ENCODE measurements around the gene POLD2. TPM values are rescaled to one million over a fixed set of nuclear protein-coding genes. Genes with fewer than 3 reads are reported as not detected.

Gene POLD2
- total and polyA plus RNA-seq, 2 donors (not counting 3 experiments of a cell fraction or from before 2014, with no cell fraction given) = 96.5 to 122 TPM

- POLR2A ChIA-PET = no interaction called here
- FAIRE-seq (no peak), DNase-seq (ENCODE audit: low read depth, low spot score) (no peak)
- no peaks in the 10 kb centered on the region for H3K9me3 ChIP-seq (replicated peaks; ENCODE audit: control insufficient read depth, insufficient read depth, low read length)
- H3K4me1 ChIP-seq (ENCODE audit: control insufficient read depth, extremely low read depth, insufficient read depth, low read length) = no peaks in the 10 kb centered on the region
- TF ChIP-seq MYC (IDR thresholded peaks at IDR 0.05; ENCODE audit: low read depth, low read length) (no peak), POLR2AphosphoS5 (IDR thresholded peaks at IDR 0.05; ENCODE audit: insufficient read depth, low read depth, low read length) (no peak), POLR2A (IDR thresholded peaks at IDR 0.05; ENCODE audit: low read depth, low read length) (no peak), FOS (IDR thresholded peaks at IDR 0.05; ENCODE audit: borderline replicate concordance, insufficient read depth, low read length) (no peak), EZH2 (IDR thresholded peaks at IDR 0.05; ENCODE audit: borderline replicate concordance, low read depth, low read length, severe bottlenecking) (no peak), MAX (IDR thresholded peaks at IDR 0.05; ENCODE audit: insufficient read depth, insufficient read length) (no peak), CTCF (IDR thresholded peaks at IDR 0.05; ENCODE audit: extremely low read depth in 1 of 2, insufficient read depth in 1 of 2, low read depth in 1 of 2, low read length in 2 of 2) (no peak), JUN (IDR thresholded peaks at IDR 0.05; ENCODE audit: borderline replicate concordance, insufficient read depth, insufficient read length, low read depth) (no peak), GATA2 (IDR thresholded peaks at IDR 0.05; ENCODE audit: insufficient read depth, insufficient read length, low read depth, low read length) (no peak)
- no peak overlapping the region for H2AFZ ChIP-seq (ENCODE audit: low read depth, low read length)
- intact Hi-C loops (cut with micrococcal nuclease) (no loop called here), dilution Hi-C loops (cut with MboI; ENCODE audit: extremely low pct_ligation_motif_present, low sequenced_read_pairs) (no loop called here)
- no peak overlapping the region for H3K4me2 ChIP-seq (ENCODE audit: insufficient read depth, low read length)
- no peak overlapping the region for H3K4me3 ChIP-seq (replicated peaks in 1 of 3; ENCODE audit: insufficient read depth in 1 of 3, low read depth in 1 of 3, low read length in 3 of 3)
- H3K27me3 ChIP-seq (ENCODE audit: control insufficient read depth in 2 of 2, insufficient read depth in 2 of 2, low read length in 2 of 2) = peaks cover 0 to 3% of the 10 kb centered on the region in 2 experiments
- H4K20me1 ChIP-seq (replicated peaks; ENCODE audit: control insufficient read depth, extremely low read depth, insufficient read depth, low read length) = no peaks in the 10 kb centered on the region
- CTCF ChIA-PET = interaction anchor here (1.2 to 3.3 kb wide), 2 partner anchors 9 to 10 kb away, joined by 3 to 11 read pairs; partner anchors contain the start of gene POLD2
- H3K79me2 ChIP-seq (ENCODE audit: control insufficient read depth, insufficient read depth, low read length) = no peaks in the 10 kb centered on the region
- H3K9ac ChIP-seq (replicated peaks; ENCODE audit: extremely low read depth, insufficient read depth, low read length) = no peak overlapping the region
- no TSS peak for BruUV-seq (replicated peaks)
- no peaks in the 10 kb centered on the region for H3K36me3 ChIP-seq (ENCODE audit: control insufficient read depth in 2 of 2, extremely low read depth in 1 of 2, insufficient read depth in 2 of 2, low read length in 2 of 2)
- H3K9me1 ChIP-seq (replicated peaks; ENCODE audit: control insufficient read depth, extremely low read depth, insufficient read depth, low read length) = no peaks in the 10 kb centered on the region
- no peak overlapping the region for H3K27ac ChIP-seq (ENCODE audit: insufficient read depth, low read depth, low read length)
Observed at GRCh38 chr7:44132039-44132438, 8.7 kb upstream of the POLD2 start.
